Testis (tissue), 3 donors: ENCODE measurements around the gene TBX4. TPM values are rescaled to one million over a fixed set of nuclear protein-coding genes. Genes with fewer than 3 reads are reported as not detected.

ENCODE experiments used
- DNase-seq: peaks from one replicate; pipeline ENCODE4 v3.0.0-alpha.2; 2019
- H3K27ac ChIP-seq, 2 donors: fragments of 200-600 bp; sonication (generic); one replicate each; pipeline ENCODE4 v1.5.1; 2019
- H3K27me3 ChIP-seq: fragments of 200-600 bp; sonication (generic); one replicate; pipeline ENCODE4 v1.5.1; 2019
- H3K36me3 ChIP-seq: fragments of 200-600 bp; sonication (generic); one replicate; pipeline ENCODE4 v1.5.1; 2017; ENCODE audit warnings: low read depth; ENCODE audit errors: missing control alignments
- H3K4me1 ChIP-seq: fragments of 200-600 bp; sonication (generic); one replicate; pipeline ENCODE4 v1.5.1; 2019
- H3K4me3 ChIP-seq, 2 donors: fragments of 200-600 bp; sonication (generic); one replicate each; pipeline ENCODE4 v1.5.1; 2017 to 2019
- H3K9me3 ChIP-seq: fragments of 200-600 bp; sonication (generic); one replicate; pipeline ENCODE4 v1.5.1; 2017
- CTCF ChIP-seq, 3 experiments: fragments of 450-650 bp in 2 of 3; fragments of 200-600 bp in 1 of 3; sonication (generic) in 1 of 3; IDR thresholded peaks; one replicate each; pipeline ENCODE4 v1.5.1; 2016 to 2019; ENCODE audit warnings: antibody characterized with exemption in 3 of 3, mild to moderate bottlenecking in 2 of 3, moderate library complexity in 1 of 3
- POLR2A ChIP-seq: fragments of 450-650 bp; IDR thresholded peaks from one replicate; pipeline ENCODE4 v1.6.1; 2017; ENCODE audit warnings: antibody characterized with exemption, mild to moderate bottlenecking, moderate library complexity
- WGBS, 2 donors: methylation state at CpG; one replicate each; pipeline ENCODE4 v1.1.5; 2018; 5-methylcytosine and 5-hydroxymethylcytosine counted together
- intact Hi-C: fragments of 100-400 bp; cut with DNase I; formaldehyde crosslinking; loops from one replicate; pipeline ENCODE4 v1.15.1; 2023; ENCODE audit warnings: low total_unique reads
- polyA plus RNA-seq: library from polyadenylated mRNA; stranded (reverse); fragments of 350-450 nt; fragmentation: Illumina TruSeq; extraction: RNeasy Lipid Tissue Mini Kit (QIAGEN cat#74804); gene quantifications from one replicate; pipeline ENCODE4 v1.2.3, GENCODE V29; 2014; ENCODE audit warnings: low read depth, low replicate concordance; ENCODE audit not compliant: insufficient read depth
- total RNA-seq, 2 donors: library from RNA; depleted of rRNA; stranded (reverse); fragments of >200 nt; gene quantifications; one replicate each; pipeline ENCODE4 v1.2.3, GENCODE V29; 2016

Gene TBX4
- total and polyA plus RNA-seq, 3 donors from 2014 or later = 1.5 to 3.2 (median 1.7) TPM

GRCh38 chr17:61449707-61450640 lies 2.2 kb upstream of the TBX4 start:
- Histone ChIP-seq H3K9me3 (no peaks in the 10 kb centered on the region), H3K27ac (no peak overlapping the region), H3K36me3 (no peaks in the 10 kb centered on the region), H3K27me3 (peaks cover 7% of the 10 kb centered on the region), H3K4me3 (no peak overlapping the region), H3K4me1 (no peaks in the 10 kb centered on the region)
- WGBS, 2 donors = 86 to 91% methylated on average over 9 of the region's 9 CpGs
- no peak for DNase-seq
- intact Hi-C loops = no loop called here
- TF ChIP-seq CTCF (IDR thresholded peaks at IDR 0.05) (no peak), POLR2A (no peak)

- no peak for DNase-seq
- TF ChIP-seq CTCF (IDR thresholded peaks at IDR 0.05) (no peak), POLR2A (no peak)
- Histone ChIP-seq H3K36me3 (no peaks in the 10 kb centered on the region), H3K27ac (no peak overlapping the region), H3K4me1 (no peaks in the 10 kb centered on the region), H3K9me3 (no peaks in the 10 kb centered on the region), H3K4me3 (peak overlapping the region in 1 of 2 donors; percentile 12), H3K27me3 (peaks cover 7% of the 10 kb centered on the region)
- intact Hi-C loops = no loop called here
- 64 to 66% methylated on average over 19 of the region's 19 CpGs for WGBS, 2 donors
These were observed 1.3 kb upstream of the TBX4 start for GRCh38 chr17:61450641-61451537.

- no peaks in the 10 kb centered on the region for H3K36me3 ChIP-seq
- no peak overlapping the region for H3K27ac ChIP-seq
- peaks cover 7% of the 10 kb centered on the region for H3K27me3 ChIP-seq
- intact Hi-C loops = no loop called here
- DNase-seq = no peak
- peak overlapping the region in 1 of 2 donors; percentile 12 for H3K4me3 ChIP-seq
- no peak for TF ChIP-seq POLR2A
- no peak for TF ChIP-seq CTCF (IDR thresholded peaks at IDR 0.05)
- H3K4me1 ChIP-seq = no peaks in the 10 kb centered on the region
- 0 to 7% methylated on average over 2 to 64 of the region's 75 CpGs for WGBS, 2 donors
- H3K9me3 ChIP-seq = no peaks in the 10 kb centered on the region
These were observed 503 bp upstream of the TBX4 start for GRCh38 chr17:61451538-61452300.

GRCh38 chr17:61453566-61454380 lies 1.6 kb downstream of the TBX4 start:
- no peak for DNase-seq
- no peak for TF ChIP-seq CTCF (IDR thresholded peaks at IDR 0.05)
- no peak for TF ChIP-seq POLR2A
- 22 to 23% methylated on average over 17 of the region's 17 CpGs for WGBS, 2 donors
- Histone ChIP-seq H3K36me3 (no peaks in the 10 kb centered on the region), H3K27ac (no peak overlapping the region), H3K4me3 (no peak overlapping the region), H3K4me1 (peaks cover 7% of the 10 kb centered on the region), H3K27me3 (peaks cover 7% of the 10 kb centered on the region), H3K9me3 (no peaks in the 10 kb centered on the region)
- intact Hi-C loops = no loop called here
